GM23248 (cell line): ENCODE measurements around the gene PIAS1. TPM values are rescaled to one million over a fixed set of nuclear protein-coding genes. Genes with fewer than 3 reads are reported as not detected.

Experiments
- DNase-seq: peaks from one replicate; pipeline ENCODE4 v3.0.0-alpha.2; 2015
- H2AFZ ChIP-seq: fragments of 200-600 bp; sonication (generic); 2 replicates; pipeline ENCODE4 v1.6.1; 2016; ENCODE audit warnings: antibody characterized with exemption
- H3F3A ChIP-seq: fragments of 200-600 bp; sonication (generic); 2 replicates; pipeline ENCODE4 v1.6.1; 2016; ENCODE audit warnings: mild to moderate bottlenecking, antibody characterized with exemption, mixed run types; ENCODE audit not compliant: insufficient read depth
- H3K27ac ChIP-seq: fragments of 200-600 bp; sonication (generic); 2 replicates; pipeline ENCODE4 v1.5.1; 2016; ENCODE audit warnings: mild to moderate bottlenecking
- H3K27me3 ChIP-seq: fragments of 200-600 bp; sonication (generic); replicated peaks from 2 replicates; pipeline ENCODE4 v1.6.1; 2016; ENCODE audit warnings: mild to moderate bottlenecking; ENCODE audit not compliant: insufficient read depth
- H3K36me3 ChIP-seq: fragments of 200-600 bp; sonication (generic); 2 replicates; pipeline ENCODE4 v1.6.1; 2016; ENCODE audit warnings: low read depth, mild to moderate bottlenecking
- H3K4me1 ChIP-seq: fragments of 200-600 bp; sonication (generic); 2 replicates; pipeline ENCODE4 v1.6.1; 2016; ENCODE audit warnings: mild to moderate bottlenecking; ENCODE audit not compliant: insufficient read depth
- H3K4me2 ChIP-seq: fragments of 200-600 bp; sonication (generic); one replicate; pipeline ENCODE4 v1.6.1; 2016; ENCODE audit warnings: mild to moderate bottlenecking; ENCODE audit not compliant: unreplicated experiment
- H3K4me3 ChIP-seq: fragments of 200-600 bp; sonication (generic); 2 replicates; pipeline ENCODE4 v1.5.1; 2016; ENCODE audit warnings: mild to moderate bottlenecking
- H3K79me2 ChIP-seq: fragments of 200-600 bp; sonication (generic); 2 replicates; pipeline ENCODE4 v1.6.1; 2016; ENCODE audit warnings: mild to moderate bottlenecking; ENCODE audit not compliant: insufficient read depth
- H3K9ac ChIP-seq: fragments of 200-600 bp; sonication (generic); 2 replicates; pipeline ENCODE4 v1.6.1; 2016; ENCODE audit warnings: mild to moderate bottlenecking
- H3K9me2 ChIP-seq: fragments of 200-600 bp; sonication (generic); 2 replicates; pipeline ENCODE4 v1.6.1; 2016; ENCODE audit warnings: mixed run types, mild to moderate bottlenecking, moderate library complexity; ENCODE audit not compliant: insufficient read depth
- H3K9me3 ChIP-seq: fragments of 200-600 bp; sonication (generic); one replicate; pipeline ENCODE4 v1.6.1; 2017; ENCODE audit warnings: low read depth
- H4K20me1 ChIP-seq: fragments of 200-600 bp; sonication (generic); 2 replicates; pipeline ENCODE4 v1.6.0; 2016; ENCODE audit not compliant: insufficient read depth
- EZH2 ChIP-seq: fragments of 200-600 bp; sonication (generic); IDR thresholded peaks from 2 replicates; pipeline ENCODE4 v1.6.1; 2018; ENCODE audit warnings: antibody characterized with exemption, mild to moderate bottlenecking; ENCODE audit not compliant: insufficient read depth, poor library complexity, severe bottlenecking
- EZH2phosphoT487 ChIP-seq: fragments of 200-600 bp; sonication (generic); IDR thresholded peaks from 2 replicates; pipeline ENCODE4 v1.6.1; 2018; ENCODE audit warnings: antibody characterized with exemption, moderate library complexity, mild to moderate bottlenecking, low read depth; ENCODE audit not compliant: insufficient read depth
- WGBS, 2 experiments: methylation state at CpG; one replicate each; pipeline ENCODE4 v1.1.6; 2015 to 2017; ENCODE audit warnings: low lambda C conversion rate in 2 of 2, low coverage in 1 of 2; ENCODE audit errors: missing lambda C conversion rate in 2 of 2; 5-methylcytosine and 5-hydroxymethylcytosine counted together
- in situ Hi-C: fragments of 300-500 bp; cut with MboI; formaldehyde crosslinking; loops from 2 replicates; pipeline ENCODE4 v1.15.0; 2020
- polyA plus RNA-seq: library from polyadenylated mRNA; unstranded; fragments of >200 nt; fragmentation: Nextera tagmentation; extraction: Ambion mirVana; gene quantifications from 2 replicates; pipeline ENCODE4 v1.2.1, GENCODE V29; 2016
- total RNA-seq: library from RNA; depleted of rRNA; stranded (reverse); fragments of >200 nt; shearing (Covaris generic); gene quantifications from 2 replicates; pipeline ENCODE4 v1.2.3, GENCODE V29; 2014

PIAS1 gene
- total and polyA plus RNA-seq, 2 experiments from 2014 or later, result 14.8 to 34.4 TPM

- no peak overlapping the region for H3K4me3 ChIP-seq
- no peaks in the 10 kb centered on the region for H4K20me1 ChIP-seq
- no peak for TF ChIP-seq EZH2phosphoT487
- TF ChIP-seq EZH2, result no peak
- WGBS, 2 experiments, result 73 to 77% methylated on average over 13 of the region's 13 CpGs
- no peaks in the 10 kb centered on the region for H3K79me2 ChIP-seq
- no peak overlapping the region for H3K9ac ChIP-seq
- no peaks in the 10 kb centered on the region for H3K9me3 ChIP-seq
- H3K36me3 ChIP-seq, result no peaks in the 10 kb centered on the region
- in situ Hi-C loops, result no loop called here
- no peak overlapping the region for H3K27ac ChIP-seq
- no peak overlapping the region for H3K4me2 ChIP-seq
- H3K4me1 ChIP-seq, result 0 out of 2 replicates have a peak, but pooled peaks cover 4% of the 10 kb centered on the region
- H3K9me2 ChIP-seq, result no peaks in the 10 kb centered on the region
- no peaks in the 10 kb centered on the region for H3K27me3 ChIP-seq
- no peaks in the 10 kb centered on the region for H3F3A ChIP-seq
- no peak for DNase-seq
- H2AFZ ChIP-seq, result no peak overlapping the region
Measured at GRCh38 chr15:68205558-68205944, 151.4 kb downstream of the PIAS1 start.

- Histone ChIP-seq H3K79me2 (no peaks in the 10 kb centered on the region), H2AFZ (no peak overlapping the region), H3K36me3 (no peaks in the 10 kb centered on the region), H4K20me1 (no peaks in the 10 kb centered on the region), H3F3A (no peaks in the 10 kb centered on the region), H3K27ac (no peak overlapping the region), H3K4me2 (no peak overlapping the region), H3K9me2 (no peaks in the 10 kb centered on the region), H3K27me3 (no peaks in the 10 kb centered on the region), H3K9me3 (no peaks in the 10 kb centered on the region), H3K4me1 (0 out of 2 replicates have a peak, but pooled peaks cover 4% of the 10 kb centered on the region), H3K9ac (no peak overlapping the region), H3K4me3 (no peak overlapping the region)
- in situ Hi-C loops, result no loop called here
- WGBS, 2 experiments, result 90 to 91% methylated on average over 14 of the region's 14 CpGs
- TF ChIP-seq EZH2, result no peak
- TF ChIP-seq EZH2phosphoT487, result no peak
- DNase-seq, result no peak
Measured at GRCh38 chr15:68205954-68206539, 151.9 kb downstream of the PIAS1 start.

- H3F3A ChIP-seq, result no peaks in the 10 kb centered on the region
- no peak overlapping the region for H3K27ac ChIP-seq
- no peak overlapping the region for H2AFZ ChIP-seq
- in situ Hi-C loops, result no loop called here
- no peaks in the 10 kb centered on the region for H3K36me3 ChIP-seq
- no peaks in the 10 kb centered on the region for H3K79me2 ChIP-seq
- 96 to 98% methylated on average over 12 of the region's 12 CpGs for WGBS, 2 experiments
- H3K9me3 ChIP-seq, result no peaks in the 10 kb centered on the region
- TF ChIP-seq EZH2phosphoT487 (no peak), EZH2 (no peak)
- H3K4me1 ChIP-seq, result 0 out of 2 replicates have a peak, but pooled peaks cover 4% of the 10 kb centered on the region
- H3K9me2 ChIP-seq, result no peaks in the 10 kb centered on the region
- no peaks in the 10 kb centered on the region for H4K20me1 ChIP-seq
- no peak for DNase-seq
- H3K27me3 ChIP-seq, result no peaks in the 10 kb centered on the region
- no peak overlapping the region for H3K9ac ChIP-seq
- H3K4me3 ChIP-seq, result no peak overlapping the region
- H3K4me2 ChIP-seq, result no peak overlapping the region
Measured at GRCh38 chr15:68206711-68207151, 152.6 kb downstream of the PIAS1 start.

GRCh38 chr15:68207176-68207935 is 153.2 kb downstream of the PIAS1 start:
- H3K9ac ChIP-seq, result no peak overlapping the region
- H3K4me2 ChIP-seq, result no peak overlapping the region
- WGBS, 2 experiments, result 77 to 80% methylated on average over 11 to 12 of the region's 12 CpGs
- DNase-seq, result no peak
- H3K9me2 ChIP-seq, result no peaks in the 10 kb centered on the region
- in situ Hi-C loops, result no loop called here
- H4K20me1 ChIP-seq, result no peaks in the 10 kb centered on the region
- H3K36me3 ChIP-seq, result no peaks in the 10 kb centered on the region
- H3K27me3 ChIP-seq, result no peaks in the 10 kb centered on the region
- no peak overlapping the region for H2AFZ ChIP-seq
- H3K79me2 ChIP-seq, result no peaks in the 10 kb centered on the region
- H3K4me1 ChIP-seq, result 0 out of 2 replicates have a peak, but pooled peaks cover 4% of the 10 kb centered on the region
- H3F3A ChIP-seq, result no peaks in the 10 kb centered on the region
- no peaks in the 10 kb centered on the region for H3K9me3 ChIP-seq
- no peak overlapping the region for H3K4me3 ChIP-seq
- no peak overlapping the region for H3K27ac ChIP-seq
- TF ChIP-seq EZH2phosphoT487 (no peak), EZH2 (no peak)
